Effector memory CD8-positive, alpha-beta T cell (primary cell): ENCODE data around the gene PTPN21.

Source experiments
- ATAC-seq: fragments of 150-1000 bp; cut with Tn5 transposase; replicated peaks from 2 replicates; pipeline ENCODE4 v1.10.0; 2021; ENCODE audit warnings: mild to moderate bottlenecking, moderate library complexity
- DNase-seq, 3 experiments: peaks; one replicate each; pipeline ENCODE4 v3.0.0; 2021
- H3K27ac Mint-ChIP-seq, 2 donors: one replicate each; pipeline ENCODE4 v1.8.0; 2022; ENCODE audit warnings: mild to moderate bottlenecking in 2 of 2, mixed read lengths in 2 of 2, moderate library complexity in 2 of 2
- H3K27me3 Mint-ChIP-seq, 2 donors: one replicate each; pipeline ENCODE4 v1.8.0; 2022; ENCODE audit warnings: mixed read lengths in 2 of 2
- H3K36me3 Mint-ChIP-seq: one replicate; pipeline ENCODE4 v1.8.0; 2022; ENCODE audit warnings: mild to moderate bottlenecking, moderate library complexity, mixed read lengths; ENCODE audit not compliant: insufficient read depth
- H3K4me1 Mint-ChIP-seq, 2 donors: one replicate each; pipeline ENCODE4 v1.8.0; 2022; ENCODE audit warnings: low read depth in 2 of 2, mixed read lengths in 2 of 2
- H3K4me3 Mint-ChIP-seq, 2 donors: one replicate each; pipeline ENCODE4 v1.8.0; 2022; ENCODE audit warnings: mild to moderate bottlenecking in 2 of 2, mixed read lengths in 2 of 2, moderate library complexity in 2 of 2
- H3K9me3 Mint-ChIP-seq, 2 donors: one replicate each; pipeline ENCODE4 v1.8.0; 2022; ENCODE audit warnings: mixed read lengths in 2 of 2
- total RNA-seq, 9 experiments: gene quantifications; one replicate each; lab custom pipeline; 2026; lab: John Stamatoyannopoulos, UW

Gene PTPN21
- 0 to 0.96 (median 0.10) reads per million in 9 experiments for total RNA-seq

- H3K27me3 Mint-ChIP-seq: peaks cover 49 to 58% of the 10 kb centered on the region in 2 donors
These were observed at the start of gene PTPN21 for GRCh38 chr14:88554457-88555286. TSS of gene PTPN21 (minus strand) at chr14:88555007. CDS start at chr14:88550417, 4,590 bp downstream.

DNA sequence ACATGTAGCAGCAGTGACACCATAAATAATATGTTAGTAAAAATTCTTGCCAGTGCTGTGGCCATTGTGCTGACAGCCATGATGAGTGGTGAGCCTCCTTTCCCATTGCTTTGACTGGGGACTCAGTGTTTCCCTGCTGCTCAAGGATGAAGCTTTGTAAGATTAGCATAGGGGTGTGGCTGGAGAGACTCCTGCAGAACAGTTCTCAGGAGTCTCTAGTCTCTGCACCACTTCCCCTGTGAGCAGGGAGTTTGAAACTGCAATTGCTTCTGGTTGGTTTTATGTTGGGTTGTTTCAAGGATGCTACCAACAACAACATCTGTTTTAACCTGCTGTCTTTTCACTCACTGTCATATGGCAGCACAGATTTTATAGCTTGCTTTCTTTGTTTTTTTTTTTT is 49.4 kb upstream of the PTPN21 start:
- H3K4me1 Mint-ChIP-seq: peaks cover 16 to 18% of the 10 kb centered on the region in 2 donors
- H3K36me3 Mint-ChIP-seq: peaks cover 42% of the 10 kb centered on the region
- H3K4me3 Mint-ChIP-seq: no peak overlapping the region
- no peaks in the 10 kb centered on the region for H3K9me3 Mint-ChIP-seq
- ATAC-seq: no peak
- no peak overlapping the region for H3K27ac Mint-ChIP-seq
- no peak for DNase-seq
- no peaks in the 10 kb centered on the region for H3K27me3 Mint-ChIP-seq

More at GRCh38 chr14:88554457-88555286, at the start of gene PTPN21:
- ATAC-seq (peak; percentile 18), DNase-seq (no peak)
- H3K4me1 Mint-ChIP-seq: peaks cover 10 to 22% of the 10 kb centered on the region in 2 donors
- no peaks in the 10 kb centered on the region for H3K9me3 Mint-ChIP-seq
- H3K4me3 Mint-ChIP-seq: peak within 1 kb of the TSS; percentile 53 to 71
- H3K27ac Mint-ChIP-seq: no peak within 1 kb of the TSS
- H3K36me3 Mint-ChIP-seq: peaks cover 6% of the 10 kb centered on the region

DNA sequence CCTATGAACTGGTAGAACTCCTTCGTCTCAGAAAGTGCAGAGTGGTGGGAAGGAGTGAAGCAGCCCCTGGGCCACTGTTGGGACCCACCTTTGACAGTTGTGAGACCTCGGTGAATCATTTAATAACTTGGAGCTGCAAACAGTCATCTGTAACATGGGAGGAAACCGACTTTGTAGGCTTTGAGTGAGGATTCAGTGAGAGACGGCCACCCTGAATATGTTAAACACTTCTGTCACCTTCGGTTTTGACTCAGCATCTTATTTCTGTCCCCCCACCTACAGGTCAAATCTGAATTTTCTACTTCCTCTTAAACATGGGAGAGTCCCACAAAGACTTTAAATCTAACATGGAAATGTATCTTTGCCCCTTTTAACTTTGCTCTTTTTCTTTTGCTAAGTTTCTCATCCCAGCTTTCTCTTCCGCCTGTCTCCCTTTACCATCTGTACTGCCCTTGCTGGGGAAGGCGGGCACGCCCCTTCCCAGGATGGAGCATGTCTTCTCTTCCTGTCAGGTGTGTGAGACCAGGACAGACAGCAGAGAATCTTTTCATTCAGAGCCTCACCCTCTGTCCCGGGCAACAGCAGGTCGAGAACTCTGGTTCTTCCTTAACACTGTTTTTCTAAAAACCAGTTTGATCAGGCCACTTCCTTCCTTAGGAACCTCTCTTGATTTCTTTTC is 45.1 kb upstream of the PTPN21 start:
- DNase-seq: no peak
- H3K4me3 Mint-ChIP-seq: peak overlapping the region; percentile 2 to 56
- H3K9me3 Mint-ChIP-seq: no peaks in the 10 kb centered on the region
- H3K36me3 Mint-ChIP-seq: peaks cover 22% of the 10 kb centered on the region
- H3K27ac Mint-ChIP-seq: peak overlapping the region; percentile 49 to 88
- H3K27me3 Mint-ChIP-seq: no peaks in the 10 kb centered on the region
- peaks cover 13 to 16% of the 10 kb centered on the region in 2 donors for H3K4me1 Mint-ChIP-seq
- ATAC-seq: peak; percentile 26

- Mint-ChIP-seq H3K27me3 (no peaks in the 10 kb centered on the region), H3K27ac (peak overlapping the region; percentile 49 to 88), H3K9me3 (no peaks in the 10 kb centered on the region), H3K36me3 (peaks cover 21% of the 10 kb centered on the region), H3K4me3 (peak overlapping the region in 1 of 2 donors; percentile 56), H3K4me1 (peaks cover 13 to 16% of the 10 kb centered on the region in 2 donors)
- ATAC-seq: no peak
- no peak for DNase-seq
These were observed 44.5 kb upstream of the PTPN21 start for GRCh38 chr14:88599326-88599725.

DNA sequence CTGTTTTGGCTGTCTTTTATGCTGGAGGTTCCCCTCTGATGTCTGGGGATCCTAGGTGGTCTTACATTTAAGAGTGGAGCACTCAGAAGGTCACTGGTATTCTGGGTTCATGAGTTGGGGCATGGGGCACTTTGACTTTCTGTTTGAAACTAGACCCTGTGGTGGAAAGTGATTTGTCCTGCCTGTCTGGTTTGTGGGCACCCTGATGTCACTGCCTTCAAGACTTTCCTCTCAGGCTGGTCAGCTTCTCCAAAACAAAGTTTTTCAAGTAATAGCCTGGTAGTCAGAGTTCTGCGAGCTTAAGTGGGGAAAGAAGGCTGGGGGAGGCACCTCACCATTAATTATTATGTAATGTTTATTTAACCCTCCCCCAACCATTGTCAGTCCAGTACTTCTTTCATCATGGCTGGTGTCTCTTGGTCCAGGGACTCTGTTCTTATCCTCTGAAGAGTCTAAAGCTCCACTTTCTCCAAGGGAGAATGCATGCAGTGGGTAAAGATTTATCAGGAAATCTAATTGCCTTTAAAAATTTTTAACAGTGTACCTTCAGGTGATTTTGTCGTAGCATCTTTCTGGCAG is 43.4 kb upstream of the PTPN21 start:
- peaks cover 13 to 16% of the 10 kb centered on the region in 2 donors for H3K4me1 Mint-ChIP-seq
- DNase-seq (no peak), ATAC-seq (no peak)
- H3K27ac Mint-ChIP-seq: peak overlapping the region in 1 of 2 donors; percentile 32
- no peaks in the 10 kb centered on the region for H3K27me3 Mint-ChIP-seq
- H3K9me3 Mint-ChIP-seq: no peaks in the 10 kb centered on the region
- no peak overlapping the region for H3K4me3 Mint-ChIP-seq
- peaks cover 21% of the 10 kb centered on the region for H3K36me3 Mint-ChIP-seq

GRCh38 chr14:88597601-88598000 is 42.8 kb upstream of the PTPN21 start:
- Mint-ChIP-seq H3K9me3 (no peaks in the 10 kb centered on the region), H3K27ac (peak overlapping the region in 1 of 2 donors; percentile 32), H3K27me3 (no peaks in the 10 kb centered on the region), H3K36me3 (peaks cover 24% of the 10 kb centered on the region), H3K4me1 (peaks cover 13 to 16% of the 10 kb centered on the region in 2 donors), H3K4me3 (no peak overlapping the region)
- DNase-seq (no peak), ATAC-seq (no peak)

GRCh38 chr14:88597038-88597437 is 42.2 kb upstream of the PTPN21 start:
- DNase-seq (no peak), ATAC-seq (no peak)
- peaks cover 24% of the 10 kb centered on the region for H3K36me3 Mint-ChIP-seq
- no peaks in the 10 kb centered on the region for H3K9me3 Mint-ChIP-seq
- no peaks in the 10 kb centered on the region for H3K27me3 Mint-ChIP-seq
- H3K27ac Mint-ChIP-seq: peak overlapping the region in 1 of 2 donors; percentile 32
- peaks cover 13 to 16% of the 10 kb centered on the region in 2 donors for H3K4me1 Mint-ChIP-seq
- no peak overlapping the region for H3K4me3 Mint-ChIP-seq

GRCh38 chr14:88592031-88592430 is 37.2 kb upstream of the PTPN21 start:
- no peak overlapping the region for H3K4me3 Mint-ChIP-seq
- H3K27me3 Mint-ChIP-seq: no peaks in the 10 kb centered on the region
- peaks cover 0 to 2% of the 10 kb centered on the region in 2 donors for H3K4me1 Mint-ChIP-seq
- no peaks in the 10 kb centered on the region for H3K9me3 Mint-ChIP-seq
- no peak overlapping the region for H3K27ac Mint-ChIP-seq
- DNase-seq: no peak
- peaks cover 36% of the 10 kb centered on the region for H3K36me3 Mint-ChIP-seq
- ATAC-seq: no peak

GRCh38 chr14:88590173-88590572 is 35.4 kb upstream of the PTPN21 start:
- Mint-ChIP-seq H3K27me3 (no peaks in the 10 kb centered on the region), H3K36me3 (peaks cover 53% of the 10 kb centered on the region), H3K4me3 (no peak overlapping the region), H3K9me3 (no peaks in the 10 kb centered on the region), H3K4me1 (peaks cover 0 to 2% of the 10 kb centered on the region in 2 donors), H3K27ac (peak overlapping the region in 1 of 2 donors; percentile 15)
- ATAC-seq (no peak), DNase-seq (no peak)

DNA sequence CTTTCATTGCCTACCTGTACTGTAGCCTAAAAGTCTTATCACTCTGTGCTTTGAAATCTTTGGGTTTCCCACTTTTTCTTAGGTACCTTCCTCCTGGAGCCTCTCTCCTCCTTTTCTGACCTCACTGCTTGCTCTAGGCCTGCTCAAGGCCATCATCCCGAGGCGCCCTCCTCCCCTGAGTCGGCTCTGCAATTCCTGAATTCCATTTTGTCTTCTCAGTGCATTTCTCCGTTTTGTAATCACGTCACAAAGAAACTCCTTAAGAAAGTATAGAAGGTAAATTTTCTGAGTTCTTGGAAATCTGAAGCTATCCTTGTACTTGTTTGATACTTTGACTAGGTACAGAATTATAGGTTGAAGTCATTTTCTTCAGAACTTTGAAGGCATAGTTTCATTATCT is 33.3 kb upstream of the PTPN21 start:
- ATAC-seq: no peak
- H3K4me3 Mint-ChIP-seq: no peak overlapping the region
- peak overlapping the region in 1 of 2 donors; percentile 52 for H3K27ac Mint-ChIP-seq
- H3K9me3 Mint-ChIP-seq: no peaks in the 10 kb centered on the region
- H3K4me1 Mint-ChIP-seq: peaks cover 0 to 2% of the 10 kb centered on the region in 2 donors
- H3K27me3 Mint-ChIP-seq: no peaks in the 10 kb centered on the region
- no peak for DNase-seq
- peaks cover 57% of the 10 kb centered on the region for H3K36me3 Mint-ChIP-seq

GRCh38 chr14:88584451-88584850 is 29.6 kb upstream of the PTPN21 start:
- Mint-ChIP-seq H3K9me3 (no peaks in the 10 kb centered on the region), H3K4me3 (no peak overlapping the region), H3K27me3 (no peaks in the 10 kb centered on the region), H3K4me1 (peaks cover 0 to 2% of the 10 kb centered on the region in 2 donors), H3K27ac (no peak overlapping the region), H3K36me3 (peaks cover 55% of the 10 kb centered on the region)
- ATAC-seq (no peak), DNase-seq (no peak)

GRCh38 chr14:88576222-88576621 is 21.4 kb upstream of the PTPN21 start:
- Mint-ChIP-seq H3K27me3 (no peaks in the 10 kb centered on the region), H3K4me1 (no peaks in the 10 kb centered on the region), H3K27ac (no peak overlapping the region), H3K9me3 (no peaks in the 10 kb centered on the region), H3K36me3 (peaks cover 93% of the 10 kb centered on the region), H3K4me3 (no peak overlapping the region)
- ATAC-seq (no peak), DNase-seq (no peak)

GRCh38 chr14:88572117-88572516 is 17.3 kb upstream of the PTPN21 start:
- Mint-ChIP-seq H3K27ac (no peak overlapping the region), H3K27me3 (no peaks in the 10 kb centered on the region), H3K9me3 (no peaks in the 10 kb centered on the region), H3K4me1 (peaks cover 0 to 7% of the 10 kb centered on the region in 2 donors), H3K4me3 (no peak overlapping the region), H3K36me3 (peaks cover 80% of the 10 kb centered on the region)
- no peak for DNase-seq
- ATAC-seq: no peak
